Measurements from ENCODE around the gene B4GALT4.
A peak's percentile ranks its signal among the peaks of the same experiment; 100 is the strongest.

B4GALT4 gene

DNA sequence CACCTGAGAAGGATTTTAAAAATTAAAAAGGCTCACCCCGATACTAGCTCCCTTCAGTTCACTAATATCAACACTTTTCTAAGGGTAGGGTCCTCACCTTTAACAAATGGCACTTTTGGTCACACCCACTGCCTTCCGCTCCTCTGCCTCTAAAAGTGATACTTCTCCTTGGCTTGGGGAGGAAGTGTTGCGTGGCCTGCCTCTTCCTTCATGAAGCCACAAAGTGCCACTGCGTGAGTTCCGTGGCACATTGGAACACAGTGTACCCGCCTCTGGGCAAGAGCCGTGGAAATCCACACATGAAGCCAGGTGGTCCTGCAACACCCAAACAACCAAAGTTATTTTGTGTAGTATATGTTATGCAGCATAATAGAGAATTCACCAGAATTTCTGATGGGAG lies 3.9 kb downstream of the B4GALT4 start:
- DNase-seq: peak; percentile 38

DNA sequence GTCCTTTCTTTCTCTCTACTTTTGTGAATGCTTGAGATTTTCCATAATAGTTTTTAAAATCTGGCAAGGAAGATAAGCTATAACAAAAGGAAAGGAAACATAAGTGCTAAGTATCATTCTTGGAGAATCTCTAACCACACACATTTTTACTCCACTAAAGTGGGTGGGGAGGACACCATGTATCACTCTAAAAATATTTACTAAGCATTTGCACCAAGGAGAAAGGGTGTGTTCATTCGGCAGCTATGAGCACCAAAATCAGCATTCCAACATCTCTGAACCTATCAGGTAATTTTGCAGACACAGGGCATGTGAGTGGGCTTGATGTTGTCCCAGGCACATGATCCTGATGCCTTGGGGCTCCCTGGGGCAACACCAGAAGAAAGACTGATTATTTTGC lies 5.5 kb downstream of the B4GALT4 start:
- DNase-seq: no peak

DNA sequence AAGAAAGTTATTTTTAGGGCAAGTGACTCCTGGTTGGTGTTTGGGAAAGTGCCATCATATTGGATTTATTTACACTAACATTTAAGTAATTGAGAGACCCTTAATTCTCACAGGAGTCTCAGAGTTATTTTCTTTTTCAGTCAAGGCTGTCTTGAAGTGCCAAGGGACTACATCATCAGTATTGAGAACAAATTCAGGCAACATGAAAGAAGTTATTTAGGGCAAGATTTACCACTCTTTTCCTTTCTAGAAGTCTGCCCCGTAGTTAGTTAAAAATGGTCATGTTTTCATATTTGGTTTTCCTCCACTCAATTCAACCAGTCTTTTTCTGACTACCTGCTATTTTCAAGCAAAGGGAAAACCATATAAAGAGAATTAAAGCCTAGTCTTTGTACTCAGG lies 6.1 kb downstream of the B4GALT4 start:
- DNase-seq: no peak

DNA sequence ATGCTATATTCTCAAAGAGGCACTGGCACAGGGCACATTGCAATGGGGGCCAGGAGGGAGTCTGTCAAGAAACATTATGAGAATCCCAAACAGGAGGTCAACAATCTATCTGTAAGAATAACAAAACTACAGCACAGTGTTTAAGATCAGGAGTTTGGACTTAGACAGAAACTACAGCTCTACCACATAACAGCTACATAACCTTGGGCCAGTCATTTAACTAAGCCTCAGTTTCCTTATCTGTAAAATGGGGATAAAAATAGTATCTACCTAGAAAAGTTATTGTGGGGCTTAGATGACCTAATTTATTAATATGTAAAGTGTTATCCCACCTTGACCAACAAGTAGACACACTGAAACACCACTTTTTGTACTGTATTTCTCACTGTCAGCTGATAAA lies 9.9 kb downstream of the B4GALT4 start:
- no peak for DNase-seq

DNA sequence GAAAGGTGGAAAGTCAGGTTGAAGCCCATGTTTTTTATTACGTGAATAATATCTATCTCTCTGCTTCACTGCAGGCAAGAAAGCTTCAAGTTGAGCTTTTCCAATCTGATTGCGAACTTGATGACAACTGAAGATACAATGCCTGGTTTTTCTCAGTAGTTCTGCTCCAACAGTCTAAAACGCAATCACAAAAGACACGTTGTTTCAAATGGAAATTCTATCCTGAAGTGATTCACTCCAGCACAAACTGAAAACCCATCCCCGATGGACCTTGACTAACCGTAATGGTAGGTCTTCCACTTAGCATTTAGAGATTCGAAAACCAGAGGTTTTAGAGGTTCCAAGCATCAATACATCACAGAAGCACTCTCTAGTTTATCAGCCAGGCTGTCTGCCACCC lies 10.6 kb downstream of the B4GALT4 start:
- no peak for DNase-seq

DNA sequence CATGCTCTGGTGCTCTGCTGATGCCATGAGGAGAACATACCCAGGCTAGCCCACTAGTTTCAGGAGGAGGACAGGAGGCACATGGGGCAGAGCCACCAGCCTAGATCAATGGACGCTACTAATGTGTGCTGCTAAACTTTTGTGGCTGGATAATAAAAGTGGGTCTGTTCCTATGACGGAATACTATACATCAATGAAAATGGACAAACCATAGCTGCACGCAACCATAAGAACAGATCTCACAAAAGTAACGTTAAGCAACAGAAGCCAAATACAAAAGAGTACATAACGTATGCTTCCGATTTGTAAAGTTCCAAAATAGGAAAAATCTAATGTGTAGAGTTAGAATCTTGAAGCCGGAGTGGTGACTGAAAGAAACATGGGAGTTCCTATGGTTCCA lies 11.5 kb downstream of the B4GALT4 start:
- DNase-seq: no peak

DNA sequence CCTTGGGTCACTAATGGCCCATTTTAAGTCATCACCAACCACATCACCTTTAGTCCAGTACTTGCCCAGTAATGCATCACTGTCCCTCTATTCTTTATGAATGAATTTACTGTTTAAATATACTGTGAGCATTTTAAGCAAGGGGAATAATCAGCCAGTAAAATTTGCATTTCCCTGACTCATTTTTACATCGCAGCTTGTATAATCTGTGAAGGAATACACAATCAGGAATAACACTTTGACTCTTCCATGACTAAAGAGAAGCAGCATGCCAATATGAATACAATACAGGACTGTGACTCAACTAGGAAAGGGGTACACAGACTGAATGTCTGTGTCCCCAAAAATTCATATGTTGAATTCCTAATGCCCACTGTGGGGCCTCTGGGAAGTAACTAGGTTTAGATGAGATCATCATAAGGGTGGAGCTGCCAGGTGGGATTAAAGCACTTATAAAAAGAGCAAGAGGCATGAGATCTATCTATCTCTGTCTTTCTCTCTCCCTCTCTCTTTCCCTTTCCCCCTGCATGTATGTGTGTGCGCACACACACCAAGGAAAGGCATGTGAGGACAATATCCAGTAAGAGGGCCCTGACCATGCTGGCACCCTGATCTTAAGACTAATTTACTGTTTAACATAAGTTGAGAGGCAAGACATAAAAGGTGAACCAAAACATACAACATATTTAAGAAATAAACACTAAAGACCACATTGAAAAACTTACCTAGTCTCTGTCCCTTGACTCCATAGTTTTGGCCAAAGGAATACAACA lies 12.1 kb downstream of the B4GALT4 start:
- no peak for DNase-seq

DNA sequence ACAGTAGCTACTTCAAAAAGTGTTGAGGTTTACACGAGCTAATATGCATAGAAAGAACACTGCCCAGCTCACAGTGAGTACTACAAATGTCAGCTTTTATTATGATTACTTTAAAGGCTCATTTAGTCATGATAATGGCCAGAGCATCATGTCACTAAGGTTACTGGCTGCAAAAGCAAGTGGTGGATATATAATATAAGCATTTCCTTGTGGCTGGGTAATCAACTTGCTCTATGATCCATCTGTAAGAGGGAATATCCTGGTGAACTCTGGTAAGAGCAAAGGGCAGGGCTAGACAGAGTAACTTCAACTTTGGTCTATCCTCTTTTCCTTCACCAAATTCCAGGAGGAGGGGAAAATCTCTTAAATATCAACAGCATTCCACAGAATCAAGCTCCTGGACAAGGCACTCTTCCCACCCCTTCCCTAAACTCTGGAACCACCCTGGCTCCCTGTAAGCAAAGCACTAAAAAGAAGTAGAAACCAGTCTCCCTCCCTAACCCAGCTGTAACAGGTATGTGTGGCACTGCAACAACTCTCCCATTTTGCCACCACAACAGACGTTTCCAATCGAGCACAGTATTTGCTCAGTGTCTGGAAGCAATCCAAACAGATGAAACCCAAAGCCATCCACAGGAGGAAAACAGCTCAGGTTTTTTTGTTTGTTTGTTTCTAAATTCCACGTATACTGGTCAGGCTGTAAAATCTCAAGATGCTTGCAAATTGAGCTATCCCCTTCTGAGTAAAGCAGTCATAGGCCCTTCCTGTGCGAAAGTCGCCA lies 13.4 kb downstream of the B4GALT4 start:
- no peak for DNase-seq

DNA sequence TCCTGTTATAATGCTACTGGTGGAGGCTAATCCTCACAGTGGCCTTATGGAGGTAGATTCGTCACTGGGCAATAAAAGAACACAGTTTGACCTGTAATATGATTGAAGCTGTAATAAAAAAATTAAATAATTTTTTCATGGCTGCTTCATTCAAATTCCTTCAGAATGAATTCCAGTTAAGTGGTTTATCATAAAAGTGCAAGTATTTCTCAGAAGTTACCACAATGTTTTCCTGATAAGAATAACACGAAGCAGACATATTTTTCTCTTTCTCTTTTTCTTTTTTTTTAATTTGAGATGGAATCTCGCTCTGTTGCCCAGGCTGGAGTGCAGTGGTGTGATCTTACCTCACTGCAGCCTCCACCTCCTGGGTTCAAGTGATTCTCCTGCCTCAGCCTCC lies 15.6 kb downstream of the B4GALT4 start:
- DNase-seq: no peak

DNA sequence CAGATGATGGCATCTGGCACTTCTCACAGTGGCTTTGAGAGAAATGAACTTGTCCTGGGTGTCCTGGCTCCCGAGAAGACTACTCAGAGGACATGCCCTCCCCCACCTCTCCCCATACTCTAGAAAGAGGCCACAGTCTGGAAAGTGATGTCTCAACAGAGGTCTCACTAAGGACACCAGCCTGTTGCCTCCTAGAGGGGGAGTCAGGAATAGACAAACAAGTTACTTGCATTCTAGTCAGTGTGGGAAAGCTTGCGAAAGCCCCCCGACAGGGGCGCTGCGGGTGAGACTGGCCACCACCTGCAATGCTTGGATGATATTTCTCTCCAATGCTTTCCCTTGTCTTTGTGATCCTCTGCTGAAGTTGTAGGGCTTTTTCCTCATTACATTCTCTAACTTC lies 17.2 kb downstream of the B4GALT4 start:
- no peak for DNase-seq

DNA sequence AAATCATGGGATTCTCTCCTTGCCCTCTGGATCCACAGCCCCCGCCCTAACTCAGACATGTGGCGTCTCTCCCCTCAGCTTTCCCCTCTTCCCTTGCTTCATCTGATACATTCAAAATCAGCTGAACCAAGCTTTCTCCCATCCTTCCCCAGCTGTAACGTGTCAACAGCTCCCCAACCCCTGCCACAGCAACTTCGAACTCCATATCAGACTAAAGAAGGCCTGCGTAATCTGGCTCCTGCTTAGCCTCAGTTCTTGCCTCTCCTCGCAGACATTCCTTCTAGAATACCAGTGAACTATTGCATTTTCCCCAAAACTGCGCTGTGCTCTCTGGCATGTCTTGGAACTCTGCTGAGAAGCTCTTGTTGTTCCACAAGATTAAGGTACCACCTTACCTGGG lies 18.3 kb downstream of the B4GALT4 start:
- no peak for DNase-seq

DNA sequence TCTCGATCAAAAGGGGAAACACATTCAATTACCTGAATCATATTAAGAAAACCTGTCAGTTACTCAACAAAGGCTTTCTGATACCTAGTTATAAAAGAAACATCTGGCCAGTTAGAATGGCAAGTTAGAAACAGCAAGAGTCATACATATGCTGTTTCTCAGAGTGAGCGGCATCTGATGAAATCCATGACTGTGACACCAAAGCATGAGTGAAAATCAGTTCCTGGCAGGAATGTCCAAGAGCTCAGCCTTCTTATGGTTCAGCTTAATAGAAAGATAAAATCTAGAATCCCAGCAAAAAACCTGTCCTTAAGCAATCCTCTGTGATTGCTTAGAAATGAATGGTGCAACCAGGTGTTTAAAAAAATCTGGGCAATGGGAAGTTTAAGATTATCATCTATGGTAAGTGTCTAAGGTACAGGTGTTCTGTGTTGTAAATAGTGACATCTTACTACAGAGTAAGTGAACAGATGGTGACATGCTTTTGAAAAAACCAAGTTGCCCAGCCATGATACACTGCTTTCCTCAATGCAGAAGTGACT lies 18.8 kb downstream of the B4GALT4 start:
- DNase-seq: no peak

DNA sequence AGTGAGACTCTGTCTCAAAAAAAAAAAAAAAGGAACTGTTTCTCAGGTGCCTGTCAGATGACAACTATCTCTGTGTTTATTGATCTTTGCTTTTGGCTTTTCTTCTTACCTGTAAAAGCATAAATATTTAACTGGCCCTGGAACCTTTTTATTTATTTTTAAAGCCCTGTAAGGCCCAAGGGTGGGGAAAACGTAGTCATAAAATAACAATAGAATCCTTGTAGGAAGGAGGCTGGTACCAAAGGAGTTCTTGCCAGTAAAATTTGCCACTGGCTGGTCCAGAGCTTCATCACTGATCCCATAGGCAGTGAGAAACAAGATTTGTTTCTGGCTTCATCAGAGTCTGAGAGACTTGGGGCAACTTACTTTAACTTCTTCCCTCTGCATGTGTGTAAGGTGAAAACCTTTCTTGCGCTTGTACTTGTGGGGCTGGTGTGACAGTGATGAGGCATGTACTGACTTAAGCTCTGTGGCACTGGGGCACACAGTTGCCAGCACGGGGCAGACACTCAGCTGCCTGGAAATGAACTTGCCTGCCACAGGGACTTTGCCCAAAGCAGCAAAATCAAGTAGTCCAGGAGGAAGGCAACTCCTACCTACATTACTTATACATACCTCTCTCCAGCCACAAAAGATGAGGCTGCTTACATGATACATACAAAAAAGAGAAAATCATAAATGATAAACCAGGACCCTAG lies 19.6 kb downstream of the B4GALT4 start:
- no peak for DNase-seq

DNA sequence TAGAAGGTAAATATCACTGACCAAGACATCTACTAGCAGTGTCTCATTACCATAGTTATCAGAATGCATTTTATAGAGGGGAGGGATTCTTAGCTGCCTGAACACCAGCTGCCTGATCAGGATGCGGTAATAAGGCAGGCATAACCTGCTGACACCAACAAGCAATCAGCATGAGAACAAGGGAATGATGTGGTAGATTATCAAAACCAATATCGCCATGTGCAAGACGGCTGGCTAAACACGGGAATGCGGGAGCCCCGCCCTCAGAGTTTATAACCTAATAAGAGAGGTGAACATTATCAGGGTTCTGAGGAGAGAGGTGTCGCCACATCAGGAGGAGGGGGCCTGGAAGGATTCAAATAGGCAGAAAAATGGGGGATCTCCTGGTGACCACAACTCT lies 20.5 kb downstream of the B4GALT4 start:
- no peak for DNase-seq

DNA sequence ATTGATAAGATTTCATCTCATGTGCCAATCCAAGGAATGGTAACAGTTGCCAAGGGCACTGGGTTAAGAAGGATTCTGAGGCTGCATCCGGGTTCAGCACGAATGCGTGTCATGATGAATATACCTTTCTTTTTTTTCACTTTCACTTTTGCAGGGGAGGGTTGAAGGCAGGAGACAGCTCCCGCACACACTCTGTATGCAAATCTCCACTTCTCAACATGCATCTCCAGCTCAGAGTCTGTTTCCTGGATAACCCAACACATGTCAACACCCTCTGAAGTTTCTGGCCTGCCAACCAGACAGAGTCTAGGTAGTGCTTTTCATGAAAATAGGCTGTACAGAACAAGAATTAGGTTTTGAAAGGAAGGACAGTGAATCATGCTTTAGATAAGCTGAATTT lies 21.6 kb downstream of the B4GALT4 start:
- peak; percentile 19 for DNase-seq

DNA sequence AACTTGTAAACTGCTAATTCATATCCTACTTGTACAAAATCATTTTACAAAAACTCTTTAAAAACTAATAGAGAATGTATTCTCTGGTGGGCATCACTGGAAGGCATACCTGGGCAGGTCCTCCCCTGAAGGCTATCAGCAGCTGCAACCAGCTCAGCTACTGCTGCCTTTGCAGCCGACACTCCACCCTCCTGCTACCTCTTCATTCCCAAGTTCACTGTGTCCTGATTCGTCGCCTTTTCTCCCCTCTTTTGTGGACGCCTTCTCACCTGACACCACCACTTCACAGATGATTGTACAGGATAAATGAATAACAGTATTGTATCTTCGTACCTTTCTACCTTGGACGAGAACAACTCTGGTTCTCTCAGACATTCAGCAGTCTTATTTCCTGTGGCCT lies 28.9 kb downstream of the B4GALT4 start:
- no peak for DNase-seq

DNA sequence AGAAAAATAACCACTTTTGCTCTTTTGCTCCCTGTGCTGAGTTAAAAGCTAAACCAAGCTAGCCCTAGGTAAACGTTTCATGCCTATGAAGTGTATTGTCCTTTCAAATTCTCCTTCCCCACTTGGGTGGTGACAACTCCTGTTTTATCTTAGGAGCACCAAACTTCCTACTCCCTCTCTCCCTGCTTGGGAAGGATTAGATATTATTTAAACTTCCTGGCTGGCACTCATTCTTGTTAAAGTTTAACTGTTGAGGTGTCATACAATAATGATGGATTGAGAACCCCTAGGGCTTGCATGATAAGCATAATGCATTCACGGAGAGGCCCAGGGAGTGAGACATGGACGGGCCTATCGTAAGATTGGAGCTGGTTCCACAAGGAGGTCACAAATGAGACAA lies 29.5 kb downstream of the B4GALT4 start:
- DNase-seq: no peak

DNA sequence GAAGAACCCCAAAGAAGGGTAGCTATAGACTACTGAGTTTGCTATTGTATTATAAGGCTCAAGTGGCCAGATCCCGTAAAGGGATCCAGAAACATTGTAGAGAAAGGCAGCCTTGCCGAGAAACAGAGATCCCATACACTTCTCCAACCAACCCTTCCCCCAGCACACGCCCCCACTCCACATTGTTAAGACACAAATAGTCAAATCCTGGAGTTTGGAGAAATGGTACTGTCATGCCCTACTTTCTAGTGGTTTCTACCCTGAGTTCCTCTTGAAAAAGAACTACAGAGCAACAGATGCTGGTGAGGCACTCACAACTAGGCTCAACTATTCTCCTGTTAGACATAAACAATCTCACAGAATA lies 33.2 kb downstream of the B4GALT4 start:
- DNase-seq: no peak

DNA sequence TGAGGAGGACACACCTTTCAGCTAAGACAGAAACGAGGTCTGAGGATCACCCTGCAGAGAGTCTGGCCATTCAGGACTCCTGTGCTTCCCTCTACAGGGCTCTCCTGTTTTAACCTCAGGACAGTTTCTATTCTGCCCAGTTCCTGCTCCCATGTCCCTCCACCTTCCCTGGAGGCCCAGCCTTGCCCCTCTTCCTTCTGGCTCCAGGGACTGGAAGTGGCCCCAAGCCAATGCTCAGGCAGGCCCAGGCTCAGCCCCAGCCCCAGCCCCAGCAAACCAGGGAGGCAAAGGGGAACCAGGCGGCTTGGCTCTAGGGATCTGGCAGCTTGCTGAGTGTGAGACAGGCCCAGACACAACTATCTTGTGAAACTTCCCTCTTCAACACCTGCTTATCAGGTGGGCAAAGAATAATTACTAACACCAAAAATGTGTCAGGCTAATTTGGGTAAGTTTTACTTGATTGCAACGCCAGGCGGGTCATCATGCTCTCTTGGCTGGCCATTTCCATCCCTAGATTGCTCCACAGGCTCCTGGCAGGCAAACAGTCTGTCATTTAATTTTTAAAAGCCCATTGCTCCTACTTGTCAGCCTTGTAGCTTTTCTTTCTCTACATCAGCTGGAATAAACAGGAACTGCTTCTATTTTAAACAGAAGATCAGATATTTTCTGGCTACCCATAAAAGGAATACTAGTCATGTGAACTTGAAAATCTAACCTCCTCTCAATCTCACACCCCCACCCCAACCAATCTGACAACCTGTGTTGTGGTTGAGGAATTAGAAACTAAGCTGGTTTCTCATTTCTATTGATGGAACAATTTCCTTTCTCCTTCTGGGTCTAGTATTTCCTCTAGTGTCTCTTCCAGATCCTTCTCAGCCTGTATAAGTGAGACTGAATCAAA lies 33.8 kb downstream of the B4GALT4 start:
- no peak for DNase-seq

DNA sequence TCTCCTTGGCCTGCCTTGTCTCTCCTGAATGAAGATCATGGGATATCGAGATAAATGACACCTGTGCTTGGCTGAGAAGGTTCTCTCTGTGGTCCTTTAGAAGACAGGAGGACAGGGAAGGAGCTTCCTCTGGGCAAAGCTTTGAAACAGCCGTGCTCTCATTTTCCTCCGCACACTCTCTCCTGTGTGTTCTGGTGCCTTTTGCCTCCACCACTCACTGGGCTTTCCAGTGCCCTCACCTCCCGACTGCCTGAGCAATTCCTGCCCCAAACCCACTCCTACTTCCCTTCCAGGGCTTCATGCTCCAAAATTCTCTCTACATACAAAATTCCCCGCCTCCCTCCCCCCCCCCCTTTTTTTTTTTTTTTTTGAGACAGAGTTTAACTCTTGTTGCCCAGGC lies 35.0 kb downstream of the B4GALT4 start:
- DNase-seq: no peak

DNA sequence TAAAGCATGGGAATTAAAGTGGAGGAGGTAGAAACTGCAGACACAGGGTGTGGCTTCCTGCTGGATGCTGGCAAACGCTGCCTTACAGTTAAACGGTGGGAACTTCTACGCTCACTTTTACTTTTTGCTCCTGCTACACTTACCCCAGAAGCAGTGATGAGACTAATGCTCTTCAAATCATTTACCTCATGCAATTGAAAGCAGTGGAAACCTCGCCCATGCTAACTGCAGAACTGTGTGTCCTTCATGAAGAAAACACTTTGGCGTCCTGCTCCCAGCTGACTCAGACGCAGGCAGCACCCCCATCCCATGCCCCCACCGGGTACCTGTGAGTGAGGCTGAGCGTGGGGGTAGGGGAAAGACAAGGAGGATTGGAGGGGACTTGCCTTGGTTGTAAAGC lies 35.5 kb downstream of the B4GALT4 start:
- DNase-seq: no peak

DNA sequence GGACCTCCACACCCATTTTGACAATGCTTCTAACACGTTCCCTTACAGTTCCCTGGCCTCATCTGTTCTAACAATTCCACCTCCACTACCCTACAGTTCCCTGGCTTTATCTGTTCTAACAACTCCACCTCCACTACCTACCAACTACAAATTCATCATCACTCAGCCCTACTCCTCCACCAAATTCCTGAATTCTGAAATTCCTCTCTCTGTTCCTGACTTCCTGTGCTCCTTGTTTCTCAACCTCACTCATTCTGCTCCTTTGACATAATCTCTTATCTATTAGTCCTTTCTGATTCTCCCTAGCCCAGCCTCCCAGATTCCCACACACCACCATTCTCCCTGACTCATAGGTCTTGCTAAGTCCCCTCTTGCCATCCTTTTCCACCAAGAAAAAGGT lies 44.8 kb downstream of the B4GALT4 start:
- no peak for DNase-seq

DNA sequence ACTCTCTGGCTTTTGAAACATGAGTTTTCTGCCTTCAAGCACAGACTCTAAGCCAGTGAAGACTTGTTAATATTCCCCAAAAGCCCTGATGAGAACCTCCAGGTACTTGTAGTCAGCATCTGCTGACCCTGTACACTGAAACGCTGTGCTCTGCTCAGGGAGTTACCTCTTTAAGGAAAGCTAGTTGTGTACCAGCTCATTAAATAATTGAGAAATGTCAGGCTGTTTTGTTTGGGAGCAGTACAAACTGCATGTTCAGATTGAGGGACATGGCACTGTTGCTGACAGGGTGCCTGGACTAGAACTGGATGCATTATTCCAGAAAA lies 45.6 kb downstream of the B4GALT4 start:
- DNase-seq: no peak

Data from CD4-positive, alpha-beta T cell treated with Interferon gamma for 1 hour (primary cell).